ENCODE results near the gene CELF1. TPM values are rescaled to one million over a fixed set of nuclear protein-coding genes. Genes with fewer than 3 reads are reported as not detected.

CELF1 gene
- total and polyA plus RNA-seq, 9 of the 15 experiments (the other 6 are each of a cell fraction or from before 2014, with no cell fraction given) = 11.3 to 142 (median 77.4) TPM

- TF ChIP-seq THRB (CRISPR knock-in tag; conservative IDR thresholded peaks at IDR 0.05) (no peak), RBBP5 (IDR thresholded peaks at IDR 0.05; ENCODE audit: borderline replicate concordance, insufficient read depth, low read length, poor library complexity, severe bottlenecking) (peak; percentile 83), E2F5 (CRISPR knock-in tag; IDR thresholded peaks at IDR 0.05) (no peak), ERF (CRISPR knock-in tag; IDR thresholded peaks at IDR 0.05) (0 out of 2 replicates have a peak, but pooled peaks have one; percentile 12), NBN (IDR thresholded peaks at IDR 0.05; ENCODE audit: low read depth) (no peak), FIP1L1 (IDR thresholded peaks at IDR 0.05; ENCODE audit: low read depth, low read length, poor library complexity, severe bottlenecking) (peak; percentile 85), ZNF444 (CRISPR knock-in tag; IDR thresholded peaks at IDR 0.05) (0 out of 2 replicates have a peak, but pooled peaks have one; percentile 49), ZNF644 (tag; IDR thresholded peaks at IDR 0.05; ENCODE audit: low read depth) (peak; percentile 80; the same call in 1 of the 2 replicates), ZNF212 (CRISPR knock-in tag; IDR thresholded peaks at IDR 0.05) (peak; percentile 53; the same call in 1 of the 2 replicates), TBL1XR1 (IDR thresholded peaks at IDR 0.05; ENCODE audit: low read length in 2 of 2) (peak in 1 of 2 experiments; percentile 27; a peak in 1 of 4 replicates), POU5F1 (IDR thresholded peaks at IDR 0.05; ENCODE audit: borderline replicate concordance, low read depth, low read length, partially characterized antibody) (no peak), ZNF146 (CRISPR knock-in tag; IDR thresholded peaks at IDR 0.05; ENCODE audit: unreplicated experiment) (no peak), CBX3 (IDR thresholded peaks at IDR 0.05; ENCODE audit: borderline replicate concordance in 1 of 2, low read length in 2 of 2) (no peak), ZNF184 (CRISPR knock-in tag; IDR thresholded peaks at IDR 0.05) (no peak), HDAC8 (tag; IDR thresholded peaks at IDR 0.05) (no peak), KDM5B (IDR thresholded peaks at IDR 0.05; ENCODE audit: insufficient replicate concordance, low read depth, low read length) (peak; percentile 35), CXXC5 (CRISPR knock-in tag; IDR thresholded peaks at IDR 0.05) (peak; percentile 99), L3MBTL2 (IDR thresholded peaks at IDR 0.05) (peak; percentile 12; the same call in 1 of the 2 replicates), GABPB1 (CRISPR knock-in tag; IDR thresholded peaks at IDR 0.05) (peak; percentile 96), ZC3H11A (IDR thresholded peaks at IDR 0.05; ENCODE audit: low read depth, low read length) (0 out of 2 replicates have a peak, but pooled peaks have one; percentile 45)
- TF ChIP-seq, protein P1, sequence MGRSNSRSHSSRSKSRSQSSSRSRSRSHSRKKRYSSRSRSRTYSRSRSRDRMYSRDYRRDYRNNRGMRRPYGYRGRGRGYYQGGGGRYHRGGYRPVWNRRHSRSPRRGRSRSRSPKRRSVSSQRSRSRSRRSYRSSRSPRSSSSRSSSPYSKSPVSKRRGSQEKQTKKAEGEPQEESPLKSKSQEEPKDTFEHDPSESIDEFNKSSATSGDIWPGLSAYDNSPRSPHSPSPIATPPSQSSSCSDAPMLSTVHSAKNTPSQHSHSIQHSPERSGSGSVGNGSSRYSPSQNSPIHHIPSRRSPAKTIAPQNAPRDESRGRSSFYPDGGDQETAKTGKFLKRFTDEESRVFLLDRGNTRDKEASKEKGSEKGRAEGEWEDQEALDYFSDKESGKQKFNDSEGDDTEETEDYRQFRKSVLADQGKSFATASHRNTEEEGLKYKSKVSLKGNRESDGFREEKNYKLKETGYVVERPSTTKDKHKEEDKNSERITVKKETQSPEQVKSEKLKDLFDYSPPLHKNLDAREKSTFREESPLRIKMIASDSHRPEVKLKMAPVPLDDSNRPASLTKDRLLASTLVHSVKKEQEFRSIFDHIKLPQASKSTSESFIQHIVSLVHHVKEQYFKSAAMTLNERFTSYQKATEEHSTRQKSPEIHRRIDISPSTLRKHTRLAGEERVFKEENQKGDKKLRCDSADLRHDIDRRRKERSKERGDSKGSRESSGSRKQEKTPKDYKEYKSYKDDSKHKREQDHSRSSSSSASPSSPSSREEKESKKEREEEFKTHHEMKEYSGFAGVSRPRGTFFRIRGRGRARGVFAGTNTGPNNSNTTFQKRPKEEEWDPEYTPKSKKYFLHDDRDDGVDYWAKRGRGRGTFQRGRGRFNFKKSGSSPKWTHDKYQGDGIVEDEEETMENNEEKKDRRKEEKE (IDR thresholded peaks at IDR 0.05; ENCODE audit: borderline replicate concordance in 1 of 2, control insufficient read depth in 1 of 2, low read depth in 2 of 2, low read length in 1 of 2) = 0 out of 4 replicates have a peak, but pooled peaks of 1 of the 2 experiments have one; percentile 56
These were observed at the start of gene CELF1 (continued) for GRCh38 chr11:47552566-47553405.
